IMR-90 (cell line): ENCODE measurements around the gene TSPAN3. TPM values are rescaled to one million over a fixed set of nuclear protein-coding genes. Genes with fewer than 3 reads are reported as not detected.

Experiments
- ATAC-seq: fragments of 200-7000 bp; cut with Tn5 transposase; 2 replicates; pipeline ENCODE4 v1.9.1; 2020; ENCODE audit warnings: low read depth, mild to moderate bottlenecking, moderate library complexity
- BruUV-seq: library from RNA; stranded (reverse); fragments of 400-500 nt; replicated peaks from 2 replicates; lab custom pipeline; 2021; lab: Mats Ljungman, UMichigan
- CTCF ChIA-PET: fragments of 300-600 bp; formaldehyde crosslinking; extraction: SDS; loops from one replicate; lab custom pipeline; 2021; ENCODE audit warnings: antibody characterized with exemption; lab: Yijun Ruan, JAX
- POLR2A ChIA-PET: fragments of 300-600 bp; sonication (Branson Sonifier 250); formaldehyde crosslinking; loops from one replicate; lab custom pipeline; 2022; ENCODE audit warnings: antibody characterized with exemption; ENCODE audit not compliant: unreplicated experiment; lab: Charles Lee
- DNase-seq: peaks from one replicate; pipeline ENCODE4 v3.0.0; 2013
- H2AFZ ChIP-seq: replicated peaks from 2 replicates; pipeline ENCODE3; 2013; ENCODE audit warnings: low read length, mild to moderate bottlenecking; ENCODE audit not compliant: poor library complexity
- H2AK5ac ChIP-seq: 2 replicates; pipeline ENCODE4 v1.6.1; 2013; ENCODE audit warnings: low read depth, low read length, inconsistent platforms
- H2AK9ac ChIP-seq: replicated peaks from 2 replicates; pipeline ENCODE3; 2013; ENCODE audit warnings: mild to moderate bottlenecking, low read depth, low read length, moderate library complexity; ENCODE audit not compliant: poor library complexity
- H2BK120ac ChIP-seq: 2 replicates; pipeline ENCODE4 v1.6.1; 2013; ENCODE audit warnings: low read depth, low read length, inconsistent platforms
- H2BK15ac ChIP-seq: 3 replicates; pipeline ENCODE4 v1.6.1; 2013; ENCODE audit warnings: low read depth, low read length, inconsistent platforms
- H2BK20ac ChIP-seq: 2 replicates; pipeline ENCODE4 v1.6.1; 2013; ENCODE audit warnings: low read depth, mild to moderate bottlenecking, inconsistent platforms, low read length, moderate library complexity
- H2BK5ac ChIP-seq: 2 replicates; pipeline ENCODE4 v1.6.1; 2013; ENCODE audit warnings: mild to moderate bottlenecking, low read depth, low read length, inconsistent platforms; ENCODE audit not compliant: poor library complexity, severe bottlenecking
- H3K14ac ChIP-seq: replicated peaks from 2 replicates; pipeline ENCODE4 v1.6.1; 2013; ENCODE audit warnings: low read depth, low read length, inconsistent platforms
- H3K18ac ChIP-seq: 2 replicates; pipeline ENCODE4 v1.6.1; 2013; ENCODE audit warnings: low read depth, low read length, control low read depth
- H3K23ac ChIP-seq: 2 replicates; pipeline ENCODE4 v1.6.1; 2013; ENCODE audit warnings: low read depth, low read length, inconsistent platforms
- H3K27ac ChIP-seq: 2 replicates; pipeline ENCODE4 v1.5.1; 2013; ENCODE audit warnings: mild to moderate bottlenecking, control low read depth, low read length; ENCODE audit not compliant: insufficient read depth
- H3K27me3 ChIP-seq: 2 replicates; pipeline ENCODE4 v1.6.1; 2013; ENCODE audit warnings: low read length; ENCODE audit not compliant: control insufficient read depth, insufficient read depth
- H3K36me3 ChIP-seq: 2 replicates; pipeline ENCODE4 v1.6.1; 2013; ENCODE audit warnings: low read length, mixed read lengths; ENCODE audit not compliant: control insufficient read depth, insufficient read depth
- H3K4ac ChIP-seq: 2 replicates; pipeline ENCODE4 v1.6.1; 2013; ENCODE audit warnings: low read depth, low read length, inconsistent platforms
- H3K4me1 ChIP-seq: 2 replicates; pipeline ENCODE4 v1.6.1; 2013; ENCODE audit warnings: low read length, mixed read lengths; ENCODE audit not compliant: control insufficient read depth, insufficient read depth
- H3K4me2 ChIP-seq: 2 replicates; pipeline ENCODE4 v1.6.1; 2013; ENCODE audit warnings: low read depth, mild to moderate bottlenecking, control low read depth, low read length, moderate library complexity
- H3K4me3 ChIP-seq: 2 replicates; pipeline ENCODE4 v1.5.1; 2013; ENCODE audit warnings: low read depth, mild to moderate bottlenecking, control low read depth, low read length, moderate library complexity; ENCODE audit not compliant: insufficient read depth
- H3K56ac ChIP-seq: 2 replicates; pipeline ENCODE4 v1.6.1; 2013; ENCODE audit warnings: low read length, inconsistent platforms; ENCODE audit not compliant: insufficient read depth; ENCODE audit errors: extremely low read depth
- H3K79me1 ChIP-seq, 2 experiments: 2 replicates each; pipeline ENCODE4 v1.6.1; 2013; ENCODE audit warnings: low read length in 2 of 2, inconsistent platforms in 1 of 2, low read depth in 1 of 2
- H3K9ac ChIP-seq: 2 replicates; pipeline ENCODE4 v1.6.1; 2013; ENCODE audit warnings: low read depth, low read length, control low read depth
- H3K9me1 ChIP-seq: 2 replicates; pipeline ENCODE4 v1.6.1; 2013; ENCODE audit warnings: low read length, inconsistent platforms; ENCODE audit not compliant: insufficient read depth
- H3K9me3 ChIP-seq: 2 replicates; pipeline ENCODE4 v1.6.1; 2013; ENCODE audit warnings: low read length; ENCODE audit not compliant: control insufficient read depth, insufficient read depth
- H4K20me1 ChIP-seq: 2 replicates; pipeline ENCODE4 v1.6.1; 2013; ENCODE audit warnings: low read length, inconsistent platforms; ENCODE audit not compliant: insufficient read depth
- H4K5ac ChIP-seq: 2 replicates; pipeline ENCODE4 v1.6.1; 2013; ENCODE audit warnings: mild to moderate bottlenecking, low read depth, low read length, control low read depth
- H4K8ac ChIP-seq, 2 experiments: 2 replicates each; pipeline ENCODE4 v1.6.1; 2013; ENCODE audit warnings: low read depth in 2 of 2, low read length in 2 of 2, control low read depth in 1 of 2, inconsistent platforms in 1 of 2
- H4K91ac ChIP-seq: 2 replicates; pipeline ENCODE4 v1.6.1; 2013; ENCODE audit warnings: low read depth, low read length, inconsistent platforms; ENCODE audit not compliant: insufficient read depth
- CEBPB ChIP-seq: IDR thresholded peaks from 2 replicates; pipeline ENCODE4 v1.6.1; 2012; ENCODE audit warnings: low read depth, low read length, improper control_type of control experiment
- CHD1 ChIP-seq: IDR thresholded peaks from 2 replicates; pipeline ENCODE4 v1.6.1; 2012; ENCODE audit warnings: low read depth, low read length, improper control_type of control experiment
- ELK1 ChIP-seq: fragments of 150-350 bp; IDR thresholded peaks from 2 replicates; pipeline ENCODE4 v1.6.1; 2016; ENCODE audit warnings: low read depth, mild to moderate bottlenecking, low read length, moderate library complexity, borderline replicate concordance
- MAZ ChIP-seq: IDR thresholded peaks from 2 replicates; pipeline ENCODE4 v1.6.1; 2012; ENCODE audit warnings: low read depth, mild to moderate bottlenecking, low read length, improper control_type of control experiment, moderate library complexity, borderline replicate concordance
- MXI1 ChIP-seq: IDR thresholded peaks from 2 replicates; pipeline ENCODE4 v1.6.1; 2012; ENCODE audit warnings: low read depth, mild to moderate bottlenecking, low read length, moderate library complexity, borderline replicate concordance
- NFE2L2 ChIP-seq: fragments of 150-350 bp; IDR thresholded peaks from 2 replicates; pipeline ENCODE4 v1.6.1; 2016; ENCODE audit warnings: low read depth, mild to moderate bottlenecking, low read length
- RAD21 ChIP-seq: IDR thresholded peaks from 2 replicates; pipeline ENCODE4 v1.6.1; 2012; ENCODE audit warnings: low read length, improper control_type of control experiment
- RCOR1 ChIP-seq: IDR thresholded peaks from 2 replicates; pipeline ENCODE4 v1.6.1; 2012; ENCODE audit warnings: mild to moderate bottlenecking, low read length, improper control_type of control experiment; ENCODE audit not compliant: insufficient replicate concordance
- RFX5 ChIP-seq: IDR thresholded peaks from 2 replicates; pipeline ENCODE4 v1.8.0; 2012; ENCODE audit warnings: low read depth, mild to moderate bottlenecking, low read length, moderate library complexity
- SMC3 ChIP-seq: fragments of 150-350 bp; IDR thresholded peaks from 2 replicates; pipeline ENCODE4 v1.6.1; 2016; ENCODE audit warnings: low read depth, mild to moderate bottlenecking, antibody characterized with exemption, low read length, moderate library complexity
- USF2 ChIP-seq: fragments of 150-350 bp; IDR thresholded peaks from 2 replicates; pipeline ENCODE4 v1.6.1; 2017; ENCODE audit warnings: mild to moderate bottlenecking, antibody characterized with exemption, low read length, low read depth
- WGBS, 2 experiments: methylation state at CpG; one replicate each; pipeline versions ENCODE4 v1.1.5 to v1.1.7; 2013; ENCODE audit warnings: missing lambda C conversion rate in 2 of 2; ENCODE audit not compliant: insufficient read length in 1 of 2; ENCODE audit errors: extremely low coverage in 2 of 2; 5-methylcytosine and 5-hydroxymethylcytosine counted together
- dilution Hi-C: fragments of 300-500 bp; cut with HindIII; formaldehyde crosslinking; loops from one replicate; pipeline ENCODE4 v1.14.3; 2018; ENCODE audit warnings: low sequenced_read_pairs; ENCODE audit not compliant: unreplicated experiment
- in situ Hi-C: fragments of 300-500 bp; cut with MboI; formaldehyde crosslinking; loops from 3 replicates; pipeline ENCODE4 v1.14.3; 2019; ENCODE audit warnings: low sequenced_read_pairs, inconsistent platforms, mixed read lengths
- intact Hi-C: fragments of 100-400 bp; cut with micrococcal nuclease; formaldehyde crosslinking; loops from 2 replicates; pipeline ENCODE4 v1.10.0; 2022
- polyA plus RNA-seq, 3 experiments: library from polyadenylated mRNA; depleted of rRNA; stranded (reverse); fragments of >200 nt; gene quantifications; 2 replicates each; pipeline ENCODE4 v1.2.3, GENCODE V29; 2012; ENCODE audit warnings: low replicate concordance in 1 of 3
- total RNA-seq: library from RNA; depleted of rRNA; stranded (reverse); fragments of >200 nt; gene quantifications from 2 replicates; pipeline ENCODE4 v1.2.3, GENCODE V29; 2012
- TF ChIP-seq, protein P1 (sequence below): conservative IDR thresholded peaks from 2 replicates; pipeline ENCODE4 v1.5.1; 2012; ENCODE audit warnings: mild to moderate bottlenecking, low read depth, low read length, improper control_type of control experiment

TSPAN3 gene
- total and polyA plus RNA-seq, 2 of the 4 experiments (the other 2 are of a cell fraction), result 270 to 295 TPM

DNA sequence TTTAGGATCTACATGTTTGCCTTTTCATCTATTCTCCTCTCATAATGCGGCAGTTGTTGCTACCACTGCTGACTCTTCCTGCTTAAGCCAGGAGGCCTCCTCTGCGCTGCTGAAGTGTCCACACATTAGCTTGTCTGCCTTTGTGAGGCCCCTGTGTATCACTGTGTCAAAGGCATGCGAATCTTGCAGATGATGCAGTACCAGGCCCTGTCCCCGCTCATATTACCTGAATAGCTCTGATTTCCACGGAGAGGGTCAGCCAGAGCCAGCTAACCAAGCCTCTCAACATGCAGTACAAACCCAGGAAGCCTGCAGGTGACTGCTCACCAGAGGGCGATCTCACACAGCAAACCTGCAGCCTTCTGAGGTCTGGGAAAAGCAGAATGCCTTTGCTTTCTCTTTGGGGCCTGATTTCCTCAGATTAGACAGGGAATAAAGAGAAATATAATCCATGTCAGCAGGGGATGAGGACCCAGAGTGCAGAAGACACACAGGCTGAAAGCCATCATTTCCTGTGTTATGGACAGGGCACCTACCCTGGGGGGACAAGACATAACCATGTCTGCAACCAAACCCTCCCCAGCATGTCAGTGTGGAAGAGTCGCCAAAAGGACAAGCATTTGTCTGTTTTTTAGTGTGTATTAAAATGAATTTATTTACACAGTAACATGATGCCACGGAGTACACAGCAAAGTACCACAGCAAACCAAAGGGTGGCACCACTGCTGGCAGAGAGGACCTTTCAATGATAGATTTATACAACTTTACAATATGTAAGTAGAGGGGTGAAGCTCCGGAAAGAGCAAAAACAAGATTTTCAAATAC is 36.8 kb upstream of the TSPAN3 start:
- in situ Hi-C loops, result no loop called here
- H3K56ac ChIP-seq, result no peak overlapping the region
- H2BK5ac ChIP-seq, result no peak overlapping the region
- WGBS, 2 experiments, result 58% methylated on average over 5 of the region's 9 CpGs; no CpG with 5 or more reads in 1 of the 2 experiments
- no peak overlapping the region for H3K27ac ChIP-seq
- BruUV-seq, result no TSS peak
- peak overlapping the region; percentile 44 for H2AFZ ChIP-seq
- H2BK20ac ChIP-seq, result peak overlapping the region; percentile 5; the same call in 1 of the 2 replicates
- peaks cover 15% of the 10 kb centered on the region; the same call in 1 of the 2 replicates for H3K36me3 ChIP-seq
- H4K5ac ChIP-seq, result no peak overlapping the region
- no peak overlapping the region for H2BK120ac ChIP-seq
- CTCF ChIA-PET, result interaction anchor here (1.2 to 1.7 kb wide), 5 partner anchors 11 to 435 kb away, joined by 3 to 5 read pairs (median 4); no protein-coding TSS in a partner anchor
- peak overlapping the region in 1 of 2 experiments; percentile 58; a peak in 1 of 4 replicates for H4K8ac ChIP-seq
- ATAC-seq (peak; percentile 82), DNase-seq (peak; percentile 60)
- no peak overlapping the region for H4K91ac ChIP-seq
- H3K4me2 ChIP-seq, result 0 out of 2 replicates have a peak overlapping the region, but pooled peaks have one; percentile 13
- peaks cover 14% of the 10 kb centered on the region for H4K20me1 ChIP-seq
- peaks cover 8% of the 10 kb centered on the region for H3K4me1 ChIP-seq
- H3K18ac ChIP-seq, result no peak overlapping the region
- H3K4me3 ChIP-seq, result no peak overlapping the region
- H2AK9ac ChIP-seq, result peak overlapping the region; percentile 63
- peak overlapping the region; percentile 40; the same call in 1 of the 2 replicates for H2AK5ac ChIP-seq
- no peak overlapping the region for H2BK15ac ChIP-seq
- H3K4ac ChIP-seq, result 0 out of 2 replicates have a peak overlapping the region, but pooled peaks have one; percentile 38
- 0 out of 2 replicates have a peak overlapping the region, but pooled peaks have one; percentile 38 for H3K23ac ChIP-seq
- intact Hi-C loops, result loop anchor here (1.0 to 2.0 kb wide), 2 partner anchors 83 to 389 kb away; no protein-coding TSS in a partner anchor
- H3K9ac ChIP-seq, result no peak overlapping the region
- no peaks in the 10 kb centered on the region for H3K9me3 ChIP-seq
- no peak overlapping the region for H3K14ac ChIP-seq
- H3K27me3 ChIP-seq, result no peaks in the 10 kb centered on the region
- dilution Hi-C loops, result no loop called here
- peaks cover 8 to 31% of the 10 kb centered on the region in 2 experiments; a peak in 2 of 4 replicates for H3K79me1 ChIP-seq
- POLR2A ChIA-PET, result interaction anchor here (0.6 kb wide), 1 partner anchor 347 kb away, joined by 3 read pairs; no protein-coding TSS in a partner anchor
- peaks cover 20% of the 10 kb centered on the region for H3K9me1 ChIP-seq
- TF ChIP-seq RAD21 (peak; percentile 79), SMC3 (peak; percentile 76), RCOR1 (no peak), CHD1 (no peak), RFX5 (no peak), NFE2L2 (no peak), MAZ (no peak), MXI1 (no peak), USF2 (no peak), CEBPB (no peak), ELK1 (no peak)
- TF ChIP-seq, protein P1, sequence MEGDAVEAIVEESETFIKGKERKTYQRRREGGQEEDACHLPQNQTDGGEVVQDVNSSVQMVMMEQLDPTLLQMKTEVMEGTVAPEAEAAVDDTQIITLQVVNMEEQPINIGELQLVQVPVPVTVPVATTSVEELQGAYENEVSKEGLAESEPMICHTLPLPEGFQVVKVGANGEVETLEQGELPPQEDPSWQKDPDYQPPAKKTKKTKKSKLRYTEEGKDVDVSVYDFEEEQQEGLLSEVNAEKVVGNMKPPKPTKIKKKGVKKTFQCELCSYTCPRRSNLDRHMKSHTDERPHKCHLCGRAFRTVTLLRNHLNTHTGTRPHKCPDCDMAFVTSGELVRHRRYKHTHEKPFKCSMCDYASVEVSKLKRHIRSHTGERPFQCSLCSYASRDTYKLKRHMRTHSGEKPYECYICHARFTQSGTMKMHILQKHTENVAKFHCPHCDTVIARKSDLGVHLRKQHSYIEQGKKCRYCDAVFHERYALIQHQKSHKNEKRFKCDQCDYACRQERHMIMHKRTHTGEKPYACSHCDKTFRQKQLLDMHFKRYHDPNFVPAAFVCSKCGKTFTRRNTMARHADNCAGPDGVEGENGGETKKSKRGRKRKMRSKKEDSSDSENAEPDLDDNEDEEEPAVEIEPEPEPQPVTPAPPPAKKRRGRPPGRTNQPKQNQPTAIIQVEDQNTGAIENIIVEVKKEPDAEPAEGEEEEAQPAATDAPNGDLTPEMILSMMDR, result peak; percentile 65
